Right renal pelvis (tissue), 4 donors: ENCODE results near the gene PAPSS2. TPM values are rescaled to one million over a fixed set of nuclear protein-coding genes. Genes with fewer than 3 reads are reported as not detected.

ENCODE experiments used
- DNase-seq, 4 donors: peaks; one replicate each; pipeline ENCODE4 v3.0.0-alpha.2; 2013; ENCODE audit warnings: low read depth in 4 of 4, low spot score in 3 of 4, missing footprints in 1 of 4
- polyA plus RNA-seq, 4 donors: library from polyadenylated mRNA; unstranded; fragments of 120-200 nt; gene quantifications; one replicate each; pipeline ENCODE4 v1.2.1, GENCODE V29; 2013; ENCODE audit not compliant: insufficient read length in 4 of 4

Gene PAPSS2
- polyA plus RNA-seq, 4 donors, result 46.4 to 56.1 (median 51.5) TPM

- no peak for DNase-seq
Measured at GRCh38 chr10:87668324-87669074, 8.8 kb downstream of the PAPSS2 start.

- DNase-seq, result no peak
Measured at GRCh38 chr10:87669752-87670151, 10.1 kb downstream of the PAPSS2 start.

DNA sequence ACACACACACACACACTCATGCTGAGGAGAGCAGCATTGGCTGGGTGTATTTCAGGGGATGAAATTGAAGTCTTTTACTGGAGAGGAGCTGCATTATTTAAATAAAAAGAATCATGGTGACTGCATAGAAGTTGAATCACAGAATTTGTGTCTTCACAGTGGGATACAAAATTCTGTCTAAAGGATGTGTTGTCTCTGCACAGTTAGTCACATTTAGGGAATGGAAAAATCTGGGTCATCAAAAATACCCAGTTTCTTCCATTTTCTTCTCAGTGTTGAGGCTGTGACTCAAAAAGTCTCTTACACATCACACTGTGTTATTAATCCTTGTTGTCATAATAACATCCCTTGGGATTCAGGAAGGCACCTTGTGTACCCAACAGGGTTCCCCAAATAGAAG is 10.9 kb downstream of the PAPSS2 start:
- no peak for DNase-seq

GRCh38 chr10:87671139-87671815 is 11.6 kb downstream of the PAPSS2 start:
- no peak for DNase-seq

GRCh38 chr10:87672551-87672950 is 12.9 kb downstream of the PAPSS2 start:
- DNase-seq, result no peak

- DNase-seq, result no peak
Measured at GRCh38 chr10:87674943-87675342, 15.3 kb downstream of the PAPSS2 start.

- DNase-seq, result no peak
Measured at GRCh38 chr10:87675396-87676376, 16.0 kb downstream of the PAPSS2 start.

- no peak for DNase-seq
Measured at GRCh38 chr10:87677595-87677994, 17.9 kb downstream of the PAPSS2 start.

GRCh38 chr10:87678302-87678701 is 18.6 kb downstream of the PAPSS2 start:
- no peak for DNase-seq

GRCh38 chr10:87683356-87683755 is 23.7 kb downstream of the PAPSS2 start:
- DNase-seq, result no peak

- DNase-seq, result no peak
Measured at GRCh38 chr10:87684001-87684638, 24.4 kb downstream of the PAPSS2 start.

- no peak for DNase-seq
Measured at GRCh38 chr10:87685832-87686574, 26.3 kb downstream of the PAPSS2 start.

DNA sequence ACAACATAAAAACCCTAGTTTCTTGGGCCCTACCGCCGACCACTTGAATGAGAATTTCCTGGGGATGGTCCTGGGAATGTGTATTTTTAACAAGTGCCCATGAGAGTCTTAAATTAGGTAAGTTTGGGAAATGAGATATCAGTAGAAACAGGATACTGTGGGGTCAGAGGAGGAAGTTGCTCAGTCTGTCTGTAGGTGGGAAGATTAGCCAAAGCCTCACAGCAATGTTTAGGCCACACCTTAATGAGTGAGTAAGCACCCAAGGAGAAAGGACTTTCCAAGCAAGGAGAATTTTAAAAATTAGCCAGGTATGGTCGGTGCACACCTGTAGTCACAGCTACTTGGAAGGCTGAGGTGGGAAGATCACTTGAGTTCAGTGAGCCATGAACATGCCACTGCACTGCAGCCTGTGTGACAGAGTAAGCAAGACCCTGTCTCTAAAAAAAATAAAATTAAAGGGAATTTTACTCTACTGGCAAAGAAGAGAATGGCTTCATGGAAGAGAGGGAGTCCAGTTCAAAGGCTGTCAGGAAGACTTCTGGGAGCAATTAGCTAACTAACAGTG is 31.9 kb downstream of the PAPSS2 start:
- DNase-seq, result no peak

DNA sequence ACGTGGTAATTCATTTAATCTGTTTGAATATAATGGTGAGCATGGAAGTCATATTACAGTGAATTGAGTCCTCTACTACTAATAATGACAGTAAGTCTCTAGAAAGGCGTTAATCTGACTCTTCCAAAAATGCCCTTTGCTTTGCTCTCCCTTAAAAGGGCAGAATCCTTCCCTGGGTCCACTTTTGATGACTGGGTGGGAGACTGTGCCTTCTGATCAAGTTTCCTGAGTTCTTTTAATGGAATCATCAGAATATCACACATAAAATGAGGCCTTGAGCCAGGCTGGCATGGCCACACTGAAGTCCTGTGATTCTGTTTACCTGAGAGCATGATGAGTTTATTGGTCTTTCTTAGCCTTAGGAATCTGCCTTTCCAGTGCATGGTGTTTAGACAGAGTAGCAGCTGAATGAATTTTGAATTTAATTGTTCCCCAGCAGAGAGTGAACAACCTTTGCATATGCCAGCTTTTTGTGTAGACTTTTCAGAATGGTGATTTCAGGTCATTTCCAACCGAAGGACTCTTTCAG is 33.3 kb downstream of the PAPSS2 start:
- no peak for DNase-seq

GRCh38 chr10:87694011-87694794 is 34.5 kb downstream of the PAPSS2 start:
- DNase-seq, result no peak

GRCh38 chr10:87695074-87695473 is 35.4 kb downstream of the PAPSS2 start:
- no peak for DNase-seq

- no peak for DNase-seq
Measured at GRCh38 chr10:87696922-87697745, 37.5 kb downstream of the PAPSS2 start.
